ENCODE measurements around the gene LRRC63. TPM values are rescaled to one million over a fixed set of nuclear protein-coding genes. Genes with fewer than 3 reads are reported as not detected.

The LRRC63 gene
- total RNA-seq, 4 donors from 2014 or later = 0.33 to 1.4 (median 0.38) TPM; not detected in 1

- TF ChIP-seq CTCF (IDR thresholded peaks at IDR 0.05; ENCODE audit: low read depth) = no peak
Measured at GRCh38 chr13:46173656-46174055, 38.1 kb upstream of the LRRC63 start.

GRCh38 chr13:46176756-46177155 is 35.0 kb upstream of the LRRC63 start:
- no peak for TF ChIP-seq CTCF (IDR thresholded peaks at IDR 0.05; ENCODE audit: low read depth)

- TF ChIP-seq CTCF (IDR thresholded peaks at IDR 0.05; ENCODE audit: low read depth) = no peak
Measured at GRCh38 chr13:46178143-46178542, 33.6 kb upstream of the LRRC63 start.

GRCh38 chr13:46178821-46179220 is 32.9 kb upstream of the LRRC63 start:
- TF ChIP-seq CTCF (IDR thresholded peaks at IDR 0.05; ENCODE audit: low read depth) = no peak

- no peak for TF ChIP-seq CTCF (IDR thresholded peaks at IDR 0.05; ENCODE audit: low read depth)
Measured at GRCh38 chr13:46179491-46179908, 32.2 kb upstream of the LRRC63 start.

- no peak for TF ChIP-seq CTCF (IDR thresholded peaks at IDR 0.05; ENCODE audit: low read depth)
Measured at GRCh38 chr13:46179969-46180763, 31.6 kb upstream of the LRRC63 start.

- no peak for TF ChIP-seq CTCF (IDR thresholded peaks at IDR 0.05; ENCODE audit: low read depth)
Measured at GRCh38 chr13:46181377-46181839, 30.3 kb upstream of the LRRC63 start.

All from subcutaneous adipose tissue (tissue), 4 donors.